ENCODE results near the gene MYO5B.

MYO5B gene

DNA sequence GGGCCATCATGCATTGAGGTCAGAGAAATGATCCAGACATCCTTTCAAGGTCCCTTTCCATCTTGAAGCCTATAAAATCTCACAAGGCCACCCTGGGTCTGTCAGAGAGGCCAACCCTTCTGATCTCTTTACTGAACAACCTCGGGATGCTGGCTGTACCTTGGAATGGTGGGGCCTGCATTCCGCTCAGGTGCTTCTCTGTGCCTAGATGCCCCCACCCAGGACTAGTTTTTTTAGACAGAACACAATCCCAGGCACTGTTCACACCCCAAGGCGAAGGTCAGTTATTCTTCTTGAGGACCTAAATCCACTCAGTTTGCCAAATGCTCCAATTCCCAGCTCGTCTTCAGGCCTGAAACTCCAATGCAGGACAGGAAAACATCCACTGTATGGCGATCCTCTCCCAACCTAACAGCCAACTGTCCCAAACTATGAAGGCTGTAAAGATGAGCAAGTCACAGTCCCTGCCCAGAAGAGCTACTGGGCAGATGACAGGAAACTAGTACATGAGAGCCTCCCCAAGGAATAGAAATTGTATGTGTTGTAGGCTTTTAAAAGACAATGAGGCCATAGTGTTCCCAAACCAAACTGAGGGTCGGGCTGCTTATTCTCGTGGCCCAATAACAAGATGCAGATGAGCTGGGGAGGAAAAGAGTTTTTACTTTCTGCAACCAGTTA is 227.2 kb downstream of the MYO5B start:
- no peaks in the 10 kb centered on the region for H3K27me3 ChIP-seq (ENCODE audit: insufficient read depth, low read depth)
- no peak overlapping the region for H2AFZ ChIP-seq (ENCODE audit: low read depth)
- no peaks in the 10 kb centered on the region for H3K36me3 ChIP-seq (ENCODE audit: insufficient read depth)
- TF ChIP-seq, protein P1, sequence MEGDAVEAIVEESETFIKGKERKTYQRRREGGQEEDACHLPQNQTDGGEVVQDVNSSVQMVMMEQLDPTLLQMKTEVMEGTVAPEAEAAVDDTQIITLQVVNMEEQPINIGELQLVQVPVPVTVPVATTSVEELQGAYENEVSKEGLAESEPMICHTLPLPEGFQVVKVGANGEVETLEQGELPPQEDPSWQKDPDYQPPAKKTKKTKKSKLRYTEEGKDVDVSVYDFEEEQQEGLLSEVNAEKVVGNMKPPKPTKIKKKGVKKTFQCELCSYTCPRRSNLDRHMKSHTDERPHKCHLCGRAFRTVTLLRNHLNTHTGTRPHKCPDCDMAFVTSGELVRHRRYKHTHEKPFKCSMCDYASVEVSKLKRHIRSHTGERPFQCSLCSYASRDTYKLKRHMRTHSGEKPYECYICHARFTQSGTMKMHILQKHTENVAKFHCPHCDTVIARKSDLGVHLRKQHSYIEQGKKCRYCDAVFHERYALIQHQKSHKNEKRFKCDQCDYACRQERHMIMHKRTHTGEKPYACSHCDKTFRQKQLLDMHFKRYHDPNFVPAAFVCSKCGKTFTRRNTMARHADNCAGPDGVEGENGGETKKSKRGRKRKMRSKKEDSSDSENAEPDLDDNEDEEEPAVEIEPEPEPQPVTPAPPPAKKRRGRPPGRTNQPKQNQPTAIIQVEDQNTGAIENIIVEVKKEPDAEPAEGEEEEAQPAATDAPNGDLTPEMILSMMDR (conservative IDR thresholded peaks at IDR 0.05; ENCODE audit: low read depth, low read length) = no peak
- H3K27ac ChIP-seq = no peak overlapping the region
- H3K4me1 ChIP-seq (ENCODE audit: low read depth, poor library complexity, severe bottlenecking) = no peaks in the 10 kb centered on the region
- no peaks in the 10 kb centered on the region for H4K20me1 ChIP-seq (ENCODE audit: insufficient read depth)
- no peak overlapping the region for H3K9ac ChIP-seq
- no peaks in the 10 kb centered on the region for H3K79me2 ChIP-seq (ENCODE audit: insufficient read depth, low read depth)
- H3K4me2 ChIP-seq = no peak overlapping the region
- H3K4me3 ChIP-seq (IDR thresholded peaks at IDR 0.05; ENCODE audit: insufficient read depth, low read depth, low read length) = no peak overlapping the region

DNA sequence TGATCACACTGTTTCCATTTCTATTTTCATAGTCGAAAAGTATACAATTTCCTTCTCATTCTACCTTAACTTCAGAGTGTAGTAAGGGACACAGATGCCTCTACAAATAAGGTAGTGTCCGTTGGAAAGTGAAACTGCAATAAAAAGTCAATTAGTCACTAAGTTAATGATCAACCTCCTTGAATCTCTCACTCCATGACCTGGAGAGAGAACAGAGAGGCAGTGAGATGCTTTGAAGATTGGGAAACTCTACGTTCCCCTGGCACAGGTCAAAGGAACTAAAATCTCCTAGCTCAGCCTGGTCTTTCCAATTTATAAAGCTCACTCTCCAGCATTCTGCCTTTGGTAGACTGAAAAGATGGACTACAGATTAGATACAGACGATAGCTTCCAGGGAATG is 227.8 kb downstream of the MYO5B start:
- no peak overlapping the region for H2AFZ ChIP-seq (ENCODE audit: low read depth)
- H3K9ac ChIP-seq = no peak overlapping the region
- H3K27ac ChIP-seq = no peak overlapping the region

DNA sequence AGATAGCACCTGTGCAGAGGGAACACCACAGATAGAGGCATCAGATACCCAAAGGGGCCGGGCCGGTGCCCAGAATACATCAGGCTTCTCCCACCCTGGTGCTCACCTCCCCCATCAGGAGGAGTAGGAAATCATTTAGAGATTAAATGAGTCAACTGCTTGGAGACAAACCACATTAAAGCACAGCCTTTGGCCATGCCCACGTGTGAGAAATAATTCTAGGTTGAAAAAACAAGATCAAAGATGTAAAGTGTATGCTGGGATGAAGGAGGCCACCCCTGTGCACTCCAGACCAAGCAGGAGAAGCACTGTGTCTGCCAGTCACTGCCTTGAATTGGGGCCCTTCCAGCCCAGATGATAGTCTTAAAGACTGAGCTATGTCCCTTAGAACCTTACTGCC is 228.9 kb downstream of the MYO5B start:
- Histone ChIP-seq H3K27ac (no peak overlapping the region), H2AFZ (ENCODE audit: low read depth) (no peak overlapping the region), H3K4me2 (no peak overlapping the region), H3K27me3 (ENCODE audit: insufficient read depth, low read depth) (no peaks in the 10 kb centered on the region), H3K79me2 (ENCODE audit: insufficient read depth, low read depth) (no peaks in the 10 kb centered on the region), H3K4me3 (IDR thresholded peaks at IDR 0.05; ENCODE audit: insufficient read depth, low read depth, low read length) (no peak overlapping the region), H3K4me1 (ENCODE audit: low read depth, poor library complexity, severe bottlenecking) (no peaks in the 10 kb centered on the region), H3K36me3 (ENCODE audit: insufficient read depth) (no peaks in the 10 kb centered on the region), H4K20me1 (ENCODE audit: insufficient read depth) (no peaks in the 10 kb centered on the region), H3K9ac (no peak overlapping the region)
- TF ChIP-seq, protein P1 (conservative IDR thresholded peaks at IDR 0.05; ENCODE audit: low read depth, low read length) = no peak

More for the DNA sequence above, 227.8 kb downstream of the MYO5B start:
- TF ChIP-seq, protein P1 (conservative IDR thresholded peaks at IDR 0.05; ENCODE audit: low read depth, low read length) = no peak
- no peaks in the 10 kb centered on the region for H3K4me1 ChIP-seq (ENCODE audit: low read depth, poor library complexity, severe bottlenecking)
- no peak overlapping the region for H3K4me3 ChIP-seq (IDR thresholded peaks at IDR 0.05; ENCODE audit: insufficient read depth, low read depth, low read length)
- H3K27me3 ChIP-seq (ENCODE audit: insufficient read depth, low read depth) = no peaks in the 10 kb centered on the region
- H3K79me2 ChIP-seq (ENCODE audit: insufficient read depth, low read depth) = no peaks in the 10 kb centered on the region
- no peak overlapping the region for H3K4me2 ChIP-seq
- no peaks in the 10 kb centered on the region for H4K20me1 ChIP-seq (ENCODE audit: insufficient read depth)
- H3K36me3 ChIP-seq (ENCODE audit: insufficient read depth) = no peaks in the 10 kb centered on the region

DNA sequence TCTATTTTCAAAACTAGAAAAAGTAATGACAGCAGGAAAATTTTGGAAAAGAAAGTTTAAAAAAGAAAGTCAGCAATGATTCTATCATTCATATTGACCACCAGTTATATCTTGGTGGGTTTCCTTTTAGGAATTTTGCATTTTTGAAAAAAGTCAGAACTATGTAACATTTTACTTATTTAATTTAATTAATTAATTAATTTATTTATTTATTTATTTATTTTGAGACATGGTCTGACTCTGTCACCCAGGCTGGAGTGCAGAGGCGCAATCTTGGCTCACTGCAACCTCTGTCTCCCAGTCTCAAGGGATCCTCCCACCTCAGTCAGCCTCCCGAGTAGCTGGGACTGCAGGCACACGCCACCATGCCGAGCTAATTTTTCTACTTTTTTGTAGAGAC is 231.7 kb downstream of the MYO5B start:
- no peaks in the 10 kb centered on the region for H4K20me1 ChIP-seq (ENCODE audit: insufficient read depth)
- TF ChIP-seq, protein P1 (conservative IDR thresholded peaks at IDR 0.05; ENCODE audit: low read depth, low read length) = no peak
- H3K36me3 ChIP-seq (ENCODE audit: insufficient read depth) = no peaks in the 10 kb centered on the region
- H3K27me3 ChIP-seq (ENCODE audit: insufficient read depth, low read depth) = no peaks in the 10 kb centered on the region
- no peak overlapping the region for H3K4me2 ChIP-seq
- no peaks in the 10 kb centered on the region for H3K79me2 ChIP-seq (ENCODE audit: insufficient read depth, low read depth)
- no peak overlapping the region for H2AFZ ChIP-seq (ENCODE audit: low read depth)
- no peak overlapping the region for H3K27ac ChIP-seq
- H3K4me3 ChIP-seq (IDR thresholded peaks at IDR 0.05; ENCODE audit: insufficient read depth, low read depth, low read length) = no peak overlapping the region
- no peaks in the 10 kb centered on the region for H3K4me1 ChIP-seq (ENCODE audit: low read depth, poor library complexity, severe bottlenecking)
- no peak overlapping the region for H3K9ac ChIP-seq
